Thyroid gland (tissue), 4 donors: Measurements from ENCODE around the gene SERINC2. TPM values are rescaled to one million over a fixed set of nuclear protein-coding genes. Genes with fewer than 3 reads are reported as not detected.
"Not testable (repeated sequence)": the region's sequence is repeated elsewhere in the genome, so short reads cannot be mapped to it uniquely, and the experiment has no call there.

Experiments
- DNase-seq, 2 donors: peaks; one replicate each; pipeline ENCODE4 v3.0.0-alpha.2; 2019
- H3K27ac ChIP-seq, 3 donors: fragments of 200-600 bp; sonication (generic); 1 replicate in 2 of 3; 2 replicates in 1 of 3; pipeline ENCODE4 v1.5.1; 2016 to 2019; ENCODE audit warnings: mild to moderate bottlenecking in 1 of 3, moderate library complexity in 1 of 3
- H3K27me3 ChIP-seq: fragments of 200-600 bp; sonication (generic); one replicate; pipeline ENCODE4 v1.5.1; 2019
- H3K36me3 ChIP-seq, 2 donors: fragments of 200-600 bp; sonication (generic); one replicate each; pipeline ENCODE4 v1.5.1; 2016 to 2019
- H3K4me1 ChIP-seq, 2 donors: fragments of 200-600 bp; sonication (generic); one replicate each; pipeline ENCODE4 v1.5.1; 2017 to 2019
- H3K4me3 ChIP-seq, 3 donors: fragments of 200-600 bp; sonication (generic); replicated peaks in 1 of 3; 1 replicate in 2 of 3; 2 replicates in 1 of 3; pipeline ENCODE4 v1.5.1; 2016; ENCODE audit warnings: mild to moderate bottlenecking in 1 of 3
- H3K9me3 ChIP-seq: fragments of 200-600 bp; sonication (generic); one replicate; pipeline ENCODE4 v1.5.1; 2017
- POLR2A ChIP-seq, 2 donors: fragments of 450-650 bp; IDR thresholded peaks; one replicate each; pipeline ENCODE4 v1.6.1; 2017; ENCODE audit warnings: antibody characterized with exemption in 2 of 2, mild to moderate bottlenecking in 2 of 2, moderate library complexity in 1 of 2
- WGBS, 2 donors: methylation state at CpG; one replicate each; pipeline ENCODE4 v1.1.5; 2017; 5-methylcytosine and 5-hydroxymethylcytosine counted together
- intact Hi-C: fragments of 100-400 bp; cut with DNase I; formaldehyde crosslinking; loops from one replicate; pipeline ENCODE4 v1.15.1; 2023
- total RNA-seq, 4 donors: library from RNA; depleted of rRNA; stranded (reverse); fragments of >200 nt; gene quantifications; one replicate each; pipeline ENCODE4 v1.2.3, GENCODE V29; 2016
- TF ChIP-seq, protein P1 (sequence below), 6 experiments: fragments of 200-600 bp in 3 of 6; fragments of 450-650 bp in 3 of 6; sonication (generic) in 3 of 6; IDR thresholded peaks; one replicate each; pipeline ENCODE4 v1.5.1; 2016 to 2019; ENCODE audit warnings: antibody characterized with exemption in 6 of 6, mild to moderate bottlenecking in 2 of 6, inconsistent platforms in 1 of 6, moderate library complexity in 1 of 6

Gene SERINC2
- total RNA-seq, 4 donors from 2014 or later: 28.9 to 57.7 (median 37.7) TPM

DNA sequence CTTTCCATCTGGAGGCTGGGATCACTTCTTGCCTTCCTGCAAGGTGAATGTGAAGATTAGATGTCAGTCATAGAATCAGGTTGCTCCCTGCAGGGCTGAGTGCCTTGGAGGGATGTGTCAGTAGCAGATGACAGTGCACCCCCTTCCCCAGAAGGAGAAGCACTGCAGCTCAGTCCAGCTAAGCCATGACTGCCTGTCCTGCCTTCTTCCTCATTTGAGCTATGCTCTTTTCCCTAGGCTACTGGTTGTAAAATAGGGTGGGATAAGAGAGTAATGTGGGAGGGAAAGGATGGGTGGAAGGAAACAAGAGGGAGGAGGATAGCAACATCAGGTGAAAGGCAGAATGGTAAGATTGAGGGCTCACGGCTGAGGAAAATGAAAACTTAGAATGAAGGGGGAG is 29.0 kb upstream of the SERINC2 start:
- no peaks in the 10 kb centered on the region for H3K9me3 ChIP-seq
- H3K36me3 ChIP-seq: no peaks in the 10 kb centered on the region
- WGBS, 2 donors: 92 to 96% methylated on average over 1 of the region's 1 CpG
- no peak for TF ChIP-seq POLR2A (IDR thresholded peaks at IDR 0.05)
- TF ChIP-seq, protein P1, sequence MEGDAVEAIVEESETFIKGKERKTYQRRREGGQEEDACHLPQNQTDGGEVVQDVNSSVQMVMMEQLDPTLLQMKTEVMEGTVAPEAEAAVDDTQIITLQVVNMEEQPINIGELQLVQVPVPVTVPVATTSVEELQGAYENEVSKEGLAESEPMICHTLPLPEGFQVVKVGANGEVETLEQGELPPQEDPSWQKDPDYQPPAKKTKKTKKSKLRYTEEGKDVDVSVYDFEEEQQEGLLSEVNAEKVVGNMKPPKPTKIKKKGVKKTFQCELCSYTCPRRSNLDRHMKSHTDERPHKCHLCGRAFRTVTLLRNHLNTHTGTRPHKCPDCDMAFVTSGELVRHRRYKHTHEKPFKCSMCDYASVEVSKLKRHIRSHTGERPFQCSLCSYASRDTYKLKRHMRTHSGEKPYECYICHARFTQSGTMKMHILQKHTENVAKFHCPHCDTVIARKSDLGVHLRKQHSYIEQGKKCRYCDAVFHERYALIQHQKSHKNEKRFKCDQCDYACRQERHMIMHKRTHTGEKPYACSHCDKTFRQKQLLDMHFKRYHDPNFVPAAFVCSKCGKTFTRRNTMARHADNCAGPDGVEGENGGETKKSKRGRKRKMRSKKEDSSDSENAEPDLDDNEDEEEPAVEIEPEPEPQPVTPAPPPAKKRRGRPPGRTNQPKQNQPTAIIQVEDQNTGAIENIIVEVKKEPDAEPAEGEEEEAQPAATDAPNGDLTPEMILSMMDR (IDR thresholded peaks at IDR 0.05): no peak
- H3K27ac ChIP-seq: no peak overlapping the region
- peaks cover 0 to 6% of the 10 kb centered on the region in 2 donors for H3K4me1 ChIP-seq
- H3K4me3 ChIP-seq: no peak overlapping the region
- H3K27me3 ChIP-seq: no peaks in the 10 kb centered on the region
- intact Hi-C loops: no loop called here
- no peak for DNase-seq

DNA sequence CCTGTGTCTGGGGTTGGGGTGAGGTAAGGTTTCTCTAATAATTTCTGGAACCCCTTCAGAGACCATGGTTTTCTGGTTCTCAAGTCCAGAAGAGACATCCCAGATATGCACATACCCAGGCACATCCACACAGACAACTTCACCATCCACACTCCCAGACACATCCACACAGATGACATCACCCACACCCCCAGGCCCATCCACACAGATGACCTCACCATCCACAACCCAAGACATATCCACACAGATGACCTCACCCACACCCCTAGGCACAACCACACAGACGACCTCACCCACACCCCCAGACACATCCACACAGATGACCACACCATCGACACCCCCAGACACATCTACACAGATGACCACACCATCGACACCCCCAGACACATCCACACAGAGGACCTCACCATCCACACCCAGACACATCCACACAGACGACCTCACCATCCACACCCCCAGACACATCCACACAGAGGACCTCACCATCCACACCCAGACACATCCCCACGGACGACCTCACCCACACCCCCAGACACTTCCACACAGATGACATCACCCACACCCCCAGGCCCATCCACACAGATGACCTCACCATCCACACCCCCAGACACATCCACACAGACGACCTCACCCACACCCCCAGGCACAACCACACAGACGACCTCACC is 26.3 kb upstream of the SERINC2 start:
- H3K27ac ChIP-seq, H3K4me3 ChIP-seq, H3K36me3 ChIP-seq, H3K27me3 ChIP-seq, DNase-seq, H3K4me1 ChIP-seq, H3K9me3 ChIP-seq, intact Hi-C loops: not testable (repeated sequence)
- 63 to 79% methylated on average over 8 of the region's 8 CpGs for WGBS, 2 donors

DNA sequence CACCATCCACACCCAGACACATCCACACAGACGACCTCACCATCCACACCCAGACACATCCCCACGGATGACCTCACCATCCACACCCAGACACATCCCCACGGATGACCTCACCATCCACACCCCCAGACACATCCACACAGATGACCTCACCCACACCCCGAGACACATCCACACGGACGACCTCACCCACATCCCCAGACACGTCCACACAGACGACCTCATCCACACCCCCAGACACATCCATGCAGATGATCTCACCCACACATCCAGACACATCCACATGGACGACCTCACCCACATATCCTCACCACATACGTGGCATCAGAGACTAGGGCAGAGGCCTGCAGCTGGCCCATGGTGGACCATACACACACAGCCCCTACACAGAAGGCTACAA is 25.4 kb upstream of the SERINC2 start:
- Histone ChIP-seq H3K4me1 (no peaks in the 10 kb centered on the region), H3K27ac (no peak overlapping the region), H3K4me3 (no peak overlapping the region), H3K36me3 (no peaks in the 10 kb centered on the region), H3K9me3 (no peaks in the 10 kb centered on the region), H3K27me3 (no peaks in the 10 kb centered on the region)
- WGBS, 2 donors: 74 to 76% methylated on average over 10 of the region's 10 CpGs
- intact Hi-C loops: no loop called here
- no peak for DNase-seq
- TF ChIP-seq POLR2A (IDR thresholded peaks at IDR 0.05): no peak
- TF ChIP-seq, protein P1 (IDR thresholded peaks at IDR 0.05): no peak

DNA sequence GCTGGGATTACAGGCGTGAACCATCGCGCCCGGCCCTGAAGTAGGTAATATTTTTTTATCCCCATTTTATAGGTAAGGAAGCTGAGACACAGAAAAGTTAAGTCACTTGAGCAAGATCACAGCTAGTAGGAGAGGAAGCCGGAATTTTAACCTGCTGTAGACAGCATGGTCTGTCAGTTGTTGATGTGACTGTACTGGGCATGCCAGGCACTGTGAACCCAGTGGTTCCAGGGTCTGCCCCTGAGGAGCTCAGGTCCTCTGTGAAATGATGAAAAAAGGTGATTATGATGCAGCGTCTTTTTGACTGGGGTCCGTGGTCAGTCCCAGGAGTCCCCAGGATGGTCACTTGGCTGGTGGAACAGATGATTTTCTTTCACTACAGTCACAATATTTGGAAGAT is 23.4 kb upstream of the SERINC2 start:
- Histone ChIP-seq H3K36me3 (no peaks in the 10 kb centered on the region), H3K27ac (no peak overlapping the region), H3K9me3 (no peaks in the 10 kb centered on the region), H3K4me1 (peaks cover 0 to 5% of the 10 kb centered on the region in 2 donors), H3K27me3 (no peaks in the 10 kb centered on the region), H3K4me3 (no peak overlapping the region)
- WGBS, 2 donors: 93 to 94% methylated on average over 7 of the region's 7 CpGs
- TF ChIP-seq, protein P1 (IDR thresholded peaks at IDR 0.05): no peak
- no peak for TF ChIP-seq POLR2A (IDR thresholded peaks at IDR 0.05)
- DNase-seq: no peak
- intact Hi-C loops: loop anchor here (10.0 kb wide), 2 partner anchors 155 to 405 kb away; no protein-coding TSS in a partner anchor

DNA sequence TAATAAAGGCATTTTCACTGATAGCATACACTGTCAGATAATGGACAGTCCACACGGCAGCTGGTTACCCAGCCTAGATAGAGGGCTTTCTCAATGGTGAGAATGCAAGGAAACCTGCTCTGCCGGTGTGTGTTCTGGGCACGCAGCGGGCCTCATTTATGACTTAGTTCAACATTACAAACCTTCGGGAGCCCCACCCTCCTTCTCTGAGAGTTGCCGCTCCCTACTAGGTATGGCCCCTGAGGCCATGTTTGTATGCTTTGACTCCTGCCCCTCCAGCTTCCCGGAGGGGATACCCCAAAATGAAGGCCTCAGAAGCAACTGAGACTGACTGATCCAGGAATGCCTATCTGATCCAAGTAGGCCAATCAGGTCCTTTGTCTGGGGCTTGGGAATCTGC is 22.9 kb upstream of the SERINC2 start:
- no peak for DNase-seq
- intact Hi-C loops: loop anchor here (10.0 kb wide), 2 partner anchors 155 to 405 kb away; no protein-coding TSS in a partner anchor

More for the DNA sequence above, 22.9 kb upstream of the SERINC2 start:
- WGBS, 2 donors: 87 to 88% methylated on average over 7 of the region's 7 CpGs
- no peaks in the 10 kb centered on the region for H3K27me3 ChIP-seq
- no peak overlapping the region for H3K27ac ChIP-seq
- H3K4me1 ChIP-seq: peaks cover 0 to 8% of the 10 kb centered on the region in 2 donors
- no peaks in the 10 kb centered on the region for H3K9me3 ChIP-seq
- no peak overlapping the region for H3K4me3 ChIP-seq
- TF ChIP-seq, protein P1 (IDR thresholded peaks at IDR 0.05): no peak
- no peak for TF ChIP-seq POLR2A (IDR thresholded peaks at IDR 0.05)
- no peaks in the 10 kb centered on the region for H3K36me3 ChIP-seq
